GM18505 (cell line): ENCODE measurements around the gene CRIM1.
A peak's percentile ranks its signal among the peaks of the same experiment; 100 is the strongest.

Source experiments
- ATAC-seq: cut with Tn5 transposase; IDR thresholded peaks from one replicate; pipeline ENCODE4 v1.9.1; 2021; ENCODE audit not compliant: unreplicated experiment
- POLR2A ChIP-seq: IDR thresholded peaks from 4 replicates; pipeline ENCODE4 v1.6.1; 2011; ENCODE audit warnings: borderline replicate concordance; ENCODE audit not compliant: insufficient read depth, insufficient read length; ENCODE audit errors: extremely low read depth

The CRIM1 gene

DNA sequence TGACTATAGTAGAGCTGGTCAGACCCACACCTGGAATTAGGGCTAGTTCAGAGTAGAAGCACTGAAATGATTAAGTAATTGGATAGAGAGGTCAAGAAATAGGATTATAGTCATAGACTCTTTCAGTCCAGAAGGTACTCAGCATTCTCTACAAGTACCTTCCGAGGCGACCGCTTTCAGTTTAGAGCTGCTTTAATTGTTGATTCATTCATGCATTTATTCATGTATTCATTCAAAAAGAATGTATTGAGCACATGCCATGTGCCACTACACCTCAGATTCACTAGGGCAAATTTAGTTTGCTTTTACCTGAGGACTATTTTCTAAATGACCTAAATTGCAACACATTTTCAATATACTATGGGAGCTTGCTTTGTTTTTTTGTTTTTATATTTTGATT is 48.7 kb downstream of the CRIM1 start:
- peak; percentile 13 for ATAC-seq
- no peak for TF ChIP-seq POLR2A

DNA sequence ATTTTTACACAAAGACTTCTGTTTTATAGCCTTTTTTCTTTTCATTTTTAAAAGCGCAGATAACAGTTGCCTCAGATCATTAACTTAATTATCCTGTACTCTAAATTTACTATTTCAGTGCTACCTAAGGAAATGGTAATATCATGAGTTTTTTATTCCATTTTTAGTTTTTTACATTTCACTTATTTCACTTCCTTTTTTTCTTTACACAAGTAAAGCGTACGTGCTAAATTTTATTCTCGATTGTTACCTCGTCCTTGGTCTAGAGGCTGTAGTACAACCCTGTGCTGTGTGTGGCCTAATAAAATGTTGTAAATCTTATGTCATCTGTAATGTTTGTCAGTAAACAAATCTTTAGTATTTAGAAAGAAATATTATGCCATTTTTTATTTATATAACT is 49.2 kb downstream of the CRIM1 start:
- no peak for TF ChIP-seq POLR2A
- ATAC-seq = peak; percentile 65

DNA sequence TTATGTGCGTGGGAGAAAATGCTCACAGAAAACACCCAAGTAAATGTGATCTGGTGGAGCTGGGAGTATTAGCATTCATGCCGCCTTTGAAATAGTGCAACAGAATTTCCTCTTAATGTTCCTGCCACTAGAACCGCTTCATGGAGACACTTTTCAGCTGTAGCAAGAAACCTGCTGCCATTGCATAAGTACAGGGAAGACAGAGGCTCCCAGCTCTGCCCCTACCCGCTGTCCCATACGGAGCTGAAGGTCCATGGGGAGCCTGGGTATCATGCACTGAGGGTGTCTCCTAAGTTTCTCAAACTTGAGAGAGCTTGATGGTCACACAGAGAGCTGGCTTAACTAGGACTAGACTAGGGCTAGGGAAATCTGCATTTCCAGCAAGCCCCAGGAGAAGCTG is 49.6 kb downstream of the CRIM1 start:
- ATAC-seq = peak; percentile 17

DNA sequence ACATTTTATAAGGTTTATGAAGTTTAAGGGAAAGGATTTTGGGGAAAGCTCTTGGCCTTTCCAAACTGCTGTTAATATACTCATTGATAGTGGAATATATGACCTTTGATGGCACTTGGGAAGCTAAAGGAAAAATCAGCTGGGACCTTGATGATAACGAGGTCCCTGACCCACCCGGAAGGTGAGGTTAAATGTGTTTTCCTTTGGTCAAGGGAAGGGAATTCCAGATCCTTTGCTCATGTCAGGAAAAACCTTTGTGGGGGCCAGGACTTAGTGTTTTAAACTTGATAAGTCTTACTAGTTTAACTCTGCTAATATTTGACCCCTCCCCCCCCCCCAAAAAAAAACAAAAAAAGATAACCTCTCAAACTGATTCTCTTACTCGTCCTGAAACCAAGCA is 50.7 kb downstream of the CRIM1 start:
- TF ChIP-seq POLR2A = no peak
- no peak for ATAC-seq

More for the DNA sequence above, 49.6 kb downstream of the CRIM1 start:
- no peak for TF ChIP-seq POLR2A

DNA sequence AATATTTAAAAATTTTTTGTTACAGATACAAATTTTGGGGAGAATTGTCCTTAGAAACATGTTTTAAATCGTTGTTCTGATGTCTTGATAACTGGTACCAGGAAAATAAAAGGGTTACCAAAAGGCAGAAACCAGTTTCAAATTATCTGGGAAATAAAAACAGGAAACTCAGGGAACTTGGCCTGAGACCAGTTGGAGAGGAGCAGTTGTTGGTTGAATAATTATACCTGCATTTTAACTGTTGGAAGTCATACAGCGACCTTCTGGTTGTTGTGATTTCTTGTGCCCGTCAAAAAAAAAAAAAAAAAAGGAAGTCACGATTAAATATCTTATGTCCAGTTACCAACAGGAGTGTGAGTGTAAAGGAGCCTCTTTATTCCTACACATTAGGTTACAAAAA is 51.8 kb downstream of the CRIM1 start:
- no peak for ATAC-seq
- no peak for TF ChIP-seq POLR2A

DNA sequence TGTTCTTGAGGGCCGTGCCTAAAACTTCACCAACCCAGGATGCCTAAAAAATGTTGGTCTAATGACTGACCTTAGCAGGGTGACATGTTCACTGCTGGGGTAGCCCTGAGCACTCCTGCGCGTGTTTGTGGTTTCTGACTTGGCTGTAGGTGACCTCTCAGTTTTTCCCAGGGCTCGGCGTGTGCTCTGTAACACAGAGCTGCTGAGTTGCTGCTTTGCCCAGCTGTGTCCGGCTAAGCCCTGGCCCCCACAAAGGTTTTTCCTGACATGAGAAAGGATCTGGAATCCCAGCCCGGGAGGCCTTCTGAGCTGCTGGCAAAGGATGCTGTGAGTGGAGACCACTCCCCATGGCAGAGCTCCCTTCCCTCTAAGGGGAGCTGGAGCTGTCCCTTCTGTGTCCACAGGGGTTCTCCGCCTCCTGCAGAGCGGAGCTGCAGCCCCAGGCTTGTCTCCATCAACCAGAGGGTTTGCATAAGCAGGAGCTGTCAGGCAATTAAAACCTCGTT is 52.7 kb downstream of the CRIM1 start:
- TF ChIP-seq POLR2A = no peak
- ATAC-seq = no peak

DNA sequence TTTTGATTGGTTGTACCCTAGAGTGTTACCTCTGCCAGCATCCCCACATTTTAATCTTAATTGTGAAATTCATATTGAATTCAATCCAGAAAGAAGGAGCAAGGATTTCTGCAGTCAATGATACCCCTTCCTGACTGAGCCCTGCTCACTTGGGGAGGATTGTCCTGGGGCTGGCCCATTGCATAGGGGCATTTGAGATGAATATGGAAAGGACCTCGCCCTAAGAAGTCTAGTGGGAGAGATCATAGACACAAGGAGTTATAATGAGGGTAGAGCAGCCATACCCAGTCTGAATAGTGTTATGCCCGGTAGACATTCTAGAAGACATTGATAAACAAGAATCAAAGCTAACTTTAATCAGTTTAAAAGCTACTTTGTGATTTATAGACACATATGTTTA is 53.8 kb downstream of the CRIM1 start:
- no peak for TF ChIP-seq POLR2A
- no peak for ATAC-seq

DNA sequence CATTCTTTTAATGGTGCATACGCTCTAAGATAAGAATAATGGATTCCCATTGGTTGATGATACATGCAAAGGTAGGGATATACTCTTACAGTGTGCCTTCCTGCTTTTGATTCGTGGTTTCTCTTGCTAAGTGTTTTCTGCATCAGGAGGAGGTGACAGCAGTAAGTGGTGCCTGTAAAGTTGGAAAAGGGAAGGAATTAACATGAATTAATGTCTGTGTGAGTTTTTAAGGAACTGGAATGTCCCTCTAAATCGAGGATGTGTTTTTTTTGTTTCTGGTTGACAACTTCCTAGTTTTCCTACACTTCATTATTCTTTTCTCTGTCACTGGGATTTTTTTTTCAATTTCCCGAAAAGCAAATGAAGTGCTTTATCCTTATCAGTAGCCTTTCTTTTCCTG is 54.4 kb downstream of the CRIM1 start:
- no peak for ATAC-seq
- TF ChIP-seq POLR2A = no peak

DNA sequence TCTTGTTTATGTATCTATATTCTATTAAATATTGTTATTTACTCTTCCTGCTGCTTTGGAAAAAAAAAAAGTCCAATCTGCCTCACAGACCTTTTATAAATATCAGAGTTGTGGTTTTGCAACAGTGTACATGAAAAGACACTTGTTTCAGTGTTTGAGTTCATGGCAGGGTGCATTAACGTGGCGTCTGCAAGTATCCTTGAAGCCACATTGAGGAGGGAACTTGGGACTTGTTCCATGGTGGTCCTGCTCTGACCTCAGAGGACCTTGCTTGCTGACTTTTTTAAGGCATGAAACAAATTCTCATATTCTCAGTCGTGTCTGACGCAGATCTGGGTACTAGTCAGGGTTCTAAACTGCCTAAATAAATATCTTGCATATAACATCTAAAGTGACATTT is 55.1 kb downstream of the CRIM1 start:
- no peak for ATAC-seq
- TF ChIP-seq POLR2A = no peak

DNA sequence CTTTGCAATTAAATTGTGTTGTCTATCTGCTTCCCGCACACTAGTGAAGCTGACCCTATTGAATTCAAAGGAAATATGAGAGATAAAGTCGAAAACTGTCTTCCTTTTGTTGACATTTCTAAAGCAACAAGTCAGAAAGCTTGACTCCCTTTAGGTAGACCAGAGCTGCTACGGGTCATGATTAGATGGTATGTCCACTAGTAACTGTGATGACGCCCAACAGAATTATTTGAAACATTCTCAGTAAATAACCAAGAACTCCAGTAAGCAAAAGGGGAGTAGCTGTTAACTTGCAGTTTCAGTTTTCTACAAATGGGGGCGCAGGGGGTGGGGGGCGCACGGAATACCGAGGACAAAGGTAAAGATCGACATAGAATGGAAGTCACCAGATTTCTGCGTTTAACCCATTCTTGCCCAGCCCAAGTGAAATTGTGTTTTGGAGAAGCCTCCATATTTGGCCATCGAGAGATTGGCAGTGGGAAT is 56.4 kb downstream of the CRIM1 start:
- no peak for TF ChIP-seq POLR2A
- no peak for ATAC-seq

DNA sequence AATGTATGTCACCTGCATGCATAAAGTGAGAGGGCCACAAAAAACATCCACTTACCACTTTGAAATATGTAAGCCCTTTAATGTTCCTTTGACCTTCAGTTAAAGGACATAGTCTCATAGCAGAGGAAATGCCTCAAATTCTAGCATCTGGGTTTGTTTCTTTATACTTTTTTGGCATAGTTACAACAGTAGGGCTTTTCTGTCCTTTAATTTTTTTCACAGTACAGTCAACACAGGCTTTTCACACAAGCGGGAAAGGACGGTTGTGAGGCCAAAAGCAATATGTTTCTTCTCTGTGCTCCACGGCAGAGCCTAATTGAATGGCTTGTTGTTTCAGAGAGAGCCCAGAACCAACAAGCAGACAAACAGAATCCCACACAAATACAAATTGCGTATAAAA is 57.6 kb downstream of the CRIM1 start:
- no peak for TF ChIP-seq POLR2A
- ATAC-seq = no peak

DNA sequence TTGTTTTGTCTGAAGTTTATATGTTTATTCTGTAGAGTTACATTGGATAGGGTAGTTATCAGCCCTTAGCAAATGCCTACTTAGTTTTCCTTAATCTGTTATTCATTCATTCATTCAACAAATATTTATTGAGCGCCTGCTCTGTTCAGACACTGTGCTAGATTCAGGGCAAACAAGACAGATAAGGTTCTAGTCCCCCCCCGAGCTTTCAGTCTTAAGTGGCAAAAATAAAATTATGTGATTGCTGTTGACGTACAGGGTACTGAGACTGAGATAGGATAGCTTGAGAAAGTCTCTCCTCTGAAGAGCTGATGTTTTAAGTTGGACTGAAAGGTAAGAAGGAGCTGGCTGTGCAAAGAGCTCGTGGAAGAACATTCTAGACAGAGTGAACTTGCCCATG is 58.7 kb downstream of the CRIM1 start:
- TF ChIP-seq POLR2A = no peak
- no peak for ATAC-seq

DNA sequence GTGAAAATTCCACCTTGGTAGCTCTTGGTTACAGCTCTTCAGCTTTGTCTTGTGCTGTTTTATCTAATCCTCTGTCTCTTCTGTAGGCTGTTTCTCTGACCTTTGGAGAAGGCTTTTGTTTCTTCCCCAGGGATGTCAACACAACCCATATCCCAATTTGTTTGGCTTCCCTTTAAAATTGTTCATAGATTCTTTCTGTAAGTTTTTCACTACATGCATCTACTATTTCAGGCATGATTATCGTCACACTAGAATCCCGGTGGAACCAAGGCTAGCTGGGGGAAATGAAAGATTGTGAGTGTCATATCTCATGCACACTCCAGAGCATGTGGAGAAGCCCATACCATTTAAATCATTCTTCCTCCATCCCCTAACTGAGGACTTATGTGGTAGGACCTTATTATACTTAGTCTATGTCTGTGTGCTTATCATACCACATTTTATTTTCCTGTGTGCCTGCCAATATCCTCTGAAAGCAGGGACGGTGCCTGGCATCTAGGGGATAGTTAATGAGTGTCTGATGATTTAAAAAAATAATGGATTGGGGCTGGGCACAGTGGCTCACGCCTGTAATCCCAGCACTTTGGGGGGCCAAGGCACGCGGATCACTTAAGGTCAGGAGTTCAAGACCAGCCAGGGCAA is 59.9 kb downstream of the CRIM1 start:
- no peak for TF ChIP-seq POLR2A
- no peak for ATAC-seq

DNA sequence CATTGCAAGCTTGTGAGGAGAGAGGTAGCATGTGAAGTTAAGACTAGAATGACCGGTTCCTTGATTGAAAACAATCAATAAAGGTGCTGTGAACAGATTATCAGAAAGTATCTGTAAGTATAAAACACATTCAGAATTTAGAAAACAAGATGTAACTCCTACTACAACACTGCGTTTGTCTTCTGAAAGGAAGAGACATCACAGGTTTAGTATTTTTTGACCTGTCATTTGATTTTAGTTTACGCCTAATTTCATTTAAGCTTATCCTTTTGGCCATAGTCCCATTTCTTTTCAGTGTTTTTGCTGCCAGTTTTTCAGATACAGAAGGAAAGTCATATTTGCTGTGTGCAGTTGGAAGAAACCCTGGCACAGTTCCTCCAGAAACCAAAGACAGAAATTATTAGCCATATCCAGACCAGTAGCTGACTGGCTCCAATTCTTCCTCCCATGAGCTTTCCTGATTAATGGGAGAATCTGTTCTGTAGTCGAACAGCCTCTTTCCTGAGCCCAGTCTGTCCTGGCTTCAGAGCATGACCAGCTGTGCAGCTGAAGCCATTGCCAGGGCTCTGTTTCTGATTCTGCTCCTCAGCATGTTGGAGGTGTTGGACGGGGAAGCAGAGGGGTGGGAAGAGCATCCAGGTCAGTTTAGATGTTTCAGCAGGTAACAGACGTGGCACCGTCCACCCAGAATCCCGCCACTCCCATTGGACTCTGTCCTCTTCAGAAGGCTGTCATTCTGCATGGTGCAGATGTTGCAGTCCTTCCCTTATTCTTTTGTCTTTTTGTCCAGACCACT is 61.0 kb downstream of the CRIM1 start:
- no peak for ATAC-seq
- no peak for TF ChIP-seq POLR2A
